K562 (cell line): ENCODE data around the gene LEUTX. TPM values are rescaled to one million over a fixed set of nuclear protein-coding genes. Genes with fewer than 3 reads are reported as not detected.

Experiments used
- CUX1 ChIP-seq: fragments of 200-800 bp; sonication (Bioruptor generic); IDR thresholded peaks from 2 replicates; pipeline ENCODE4 v1.6.1; 2016; ENCODE audit warnings: missing genetic modification characterization, missing compliant biosample characterization
- GATA2 ChIP-seq: sonication (generic); formaldehyde crosslinking; IDR thresholded peaks from 2 replicates; pipeline ENCODE4 v1.4.0; 2020; ENCODE audit warnings: mild to moderate bottlenecking, missing genetic modification reagents
- PCBP2 ChIP-seq: fragments of 200-400 bp; formaldehyde crosslinking; IDR thresholded peaks from 2 replicates; pipeline ENCODE4 v1.6.1; 2018; ENCODE audit warnings: low read length, low read depth, mild to moderate bottlenecking, moderate library complexity; ENCODE audit not compliant: poor library complexity, severe bottlenecking
- RBM22 ChIP-seq: fragments of 200-400 bp; formaldehyde crosslinking; IDR thresholded peaks from 2 replicates; pipeline ENCODE4 v1.6.1; 2018; ENCODE audit warnings: low read length, low read depth; ENCODE audit not compliant: poor library complexity, severe bottlenecking
- ZNF23 ChIP-seq: fragments of 250-450 bp; sonication (Bioruptor Pico); IDR thresholded peaks from 2 replicates; pipeline ENCODE4 v1.4.0; 2020; ENCODE audit warnings: mild to moderate bottlenecking
- ZSCAN29 ChIP-seq: fragments of 450-650 bp; IDR thresholded peaks from 2 replicates; pipeline ENCODE4 v1.6.1; 2017
- polyA plus RNA-seq, 8 experiments: library from polyadenylated mRNA; depleted of rRNA in 4 of 8; stranded (reverse) in 5 of 8; unstranded in 3 of 8; fragments of >200 nt; fragmentation: Nextera tagmentation in 2 of 8; fragmentation: Illumina TruSeq in 1 of 8; extraction: Ambion mirVana in 2 of 8; extraction: Trizol in 1 of 8; gene quantifications; 2 replicates each; pipeline versions ENCODE4 v1.2.1 to v1.2.3, GENCODE V29; 2011 to 2014; ENCODE audit warnings: inconsistent platforms in 1 of 8, missing spikeins in 1 of 8
- total RNA-seq, 7 experiments: library from RNA; depleted of rRNA in 6 of 7; stranded (reverse); fragments of >200 nt in 6 of 7; fragmentation: Illumina TruSeq in 2 of 7; extraction: Trizol in 2 of 7; gene quantifications; 2 replicates each; pipeline versions ENCODE4 v1.2.1 to v1.2.3, GENCODE V29; 2011 to 2021; ENCODE audit warnings: low replicate concordance in 1 of 7
- TF ChIP-seq, protein P1 (sequence below), 3 experiments: IDR thresholded peaks in 2 of 3; conservative IDR thresholded peaks in 1 of 3; 2 replicates each; pipeline ENCODE4 v1.5.1; 2011 to 2012; ENCODE audit warnings: low read length in 3 of 3, mild to moderate bottlenecking in 3 of 3, control low read depth in 2 of 3, improper control_type of control experiment in 1 of 3, inconsistent platforms in 1 of 3, low read depth in 1 of 3, mixed read lengths in 1 of 3, moderate library complexity in 1 of 3; ENCODE audit not compliant: insufficient read depth in 2 of 3
- TF ChIP-seq, protein P2 (sequence below), 2 experiments: fragments of 450-650 bp in 1 of 2; sonication (generic) in 1 of 2; formaldehyde crosslinking in 1 of 2; IDR thresholded peaks; 2 replicates each; pipeline versions ENCODE4 v1.7.1 to v1.9.0; 2016 to 2022; ENCODE audit warnings: inconsistent platforms in 1 of 2, mild to moderate bottlenecking in 1 of 2, missing genetic modification reagents in 1 of 2

LEUTX gene
- total and polyA plus RNA-seq, 9 of the 15 experiments (the other 6 are each of a cell fraction or from before 2014, with no cell fraction given): not detected

GRCh38 chr19:39833464-39834286, 55.0 kb downstream of the LEUTX start, which contains the start of gene DYRK1B (continued):
- no peak for TF ChIP-seq CUX1 (CRISPR knock-in tag)
- TF ChIP-seq, protein P1, sequence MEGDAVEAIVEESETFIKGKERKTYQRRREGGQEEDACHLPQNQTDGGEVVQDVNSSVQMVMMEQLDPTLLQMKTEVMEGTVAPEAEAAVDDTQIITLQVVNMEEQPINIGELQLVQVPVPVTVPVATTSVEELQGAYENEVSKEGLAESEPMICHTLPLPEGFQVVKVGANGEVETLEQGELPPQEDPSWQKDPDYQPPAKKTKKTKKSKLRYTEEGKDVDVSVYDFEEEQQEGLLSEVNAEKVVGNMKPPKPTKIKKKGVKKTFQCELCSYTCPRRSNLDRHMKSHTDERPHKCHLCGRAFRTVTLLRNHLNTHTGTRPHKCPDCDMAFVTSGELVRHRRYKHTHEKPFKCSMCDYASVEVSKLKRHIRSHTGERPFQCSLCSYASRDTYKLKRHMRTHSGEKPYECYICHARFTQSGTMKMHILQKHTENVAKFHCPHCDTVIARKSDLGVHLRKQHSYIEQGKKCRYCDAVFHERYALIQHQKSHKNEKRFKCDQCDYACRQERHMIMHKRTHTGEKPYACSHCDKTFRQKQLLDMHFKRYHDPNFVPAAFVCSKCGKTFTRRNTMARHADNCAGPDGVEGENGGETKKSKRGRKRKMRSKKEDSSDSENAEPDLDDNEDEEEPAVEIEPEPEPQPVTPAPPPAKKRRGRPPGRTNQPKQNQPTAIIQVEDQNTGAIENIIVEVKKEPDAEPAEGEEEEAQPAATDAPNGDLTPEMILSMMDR (IDR thresholded peaks at IDR 0.05 in 2 of 3, conservative IDR thresholded peaks at IDR 0.05 in 1 of 3; ENCODE audit: insufficient read depth in 2 of 3, low read depth in 1 of 3, low read length in 3 of 3): no peak
- TF ChIP-seq RBM22: peak; percentile 98
- TF ChIP-seq, protein P2, sequence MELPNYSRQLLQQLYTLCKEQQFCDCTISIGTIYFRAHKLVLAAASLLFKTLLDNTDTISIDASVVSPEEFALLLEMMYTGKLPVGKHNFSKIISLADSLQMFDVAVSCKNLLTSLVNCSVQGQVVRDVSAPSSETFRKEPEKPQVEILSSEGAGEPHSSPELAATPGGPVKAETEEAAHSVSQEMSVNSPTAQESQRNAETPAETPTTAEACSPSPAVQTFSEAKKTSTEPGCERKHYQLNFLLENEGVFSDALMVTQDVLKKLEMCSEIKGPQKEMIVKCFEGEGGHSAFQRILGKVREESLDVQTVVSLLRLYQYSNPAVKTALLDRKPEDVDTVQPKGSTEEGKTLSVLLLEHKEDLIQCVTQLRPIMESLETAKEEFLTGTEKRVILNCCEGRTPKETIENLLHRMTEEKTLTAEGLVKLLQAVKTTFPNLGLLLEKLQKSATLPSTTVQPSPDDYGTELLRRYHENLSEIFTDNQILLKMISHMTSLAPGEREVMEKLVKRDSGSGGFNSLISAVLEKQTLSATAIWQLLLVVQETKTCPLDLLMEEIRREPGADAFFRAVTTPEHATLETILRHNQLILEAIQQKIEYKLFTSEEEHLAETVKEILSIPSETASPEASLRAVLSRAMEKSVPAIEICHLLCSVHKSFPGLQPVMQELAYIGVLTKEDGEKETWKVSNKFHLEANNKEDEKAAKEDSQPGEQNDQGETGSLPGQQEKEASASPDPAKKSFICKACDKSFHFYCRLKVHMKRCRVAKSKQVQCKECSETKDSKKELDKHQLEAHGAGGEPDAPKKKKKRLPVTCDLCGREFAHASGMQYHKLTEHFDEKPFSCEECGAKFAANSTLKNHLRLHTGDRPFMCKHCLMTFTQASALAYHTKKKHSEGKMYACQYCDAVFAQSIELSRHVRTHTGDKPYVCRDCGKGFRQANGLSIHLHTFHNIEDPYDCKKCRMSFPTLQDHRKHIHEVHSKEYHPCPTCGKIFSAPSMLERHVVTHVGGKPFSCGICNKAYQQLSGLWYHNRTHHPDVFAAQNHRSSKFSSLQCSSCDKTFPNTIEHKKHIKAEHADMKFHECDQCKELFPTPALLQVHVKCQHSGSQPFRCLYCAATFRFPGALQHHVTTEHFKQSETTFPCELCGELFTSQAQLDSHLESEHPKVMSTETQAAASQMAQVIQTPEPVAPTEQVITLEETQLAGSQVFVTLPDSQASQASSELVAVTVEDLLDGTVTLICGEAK (IDR thresholded peaks at IDR 0.05): no peak
- TF ChIP-seq, protein P2 (CRISPR knock-in tag; IDR thresholded peaks at IDR 0.05): no peak
- TF ChIP-seq ZSCAN29: no peak
- no peak for TF ChIP-seq PCBP2
- TF ChIP-seq GATA2: no peak
- no peak for TF ChIP-seq ZNF23 (CRISPR knock-in tag)
